WTC11 (cell line): Measurements from ENCODE around the gene CAND2. TPM values are rescaled to one million over a fixed set of nuclear protein-coding genes. Genes with fewer than 3 reads are reported as not detected.

ENCODE experiments used
- ATAC-seq: fragments of 200-7000 bp; cut with Tn5 transposase; 2 replicates; pipeline ENCODE4 v1.10.0; 2021; ENCODE audit warnings: mild to moderate bottlenecking, moderate library complexity
- Bru-seq: library from RNA; stranded (reverse); fragments of 400-500 nt; gene quantifications from one replicate; lab custom pipeline; 2021; lab: Mats Ljungman, UMichigan
- CTCF ChIA-PET: fragments of 300-600 bp; sonication (Branson Sonifier 250); formaldehyde crosslinking; loops from one replicate; lab custom pipeline; 2021; ENCODE audit warnings: antibody characterized with exemption; lab: Charles Lee
- POLR2A ChIA-PET: fragments of 350-600 bp; sonication (Branson Sonifier 250); formaldehyde crosslinking; loops from one replicate; lab custom pipeline; 2021; ENCODE audit warnings: antibody characterized with exemption; lab: Charles Lee
- DNase-seq: peaks from one replicate; pipeline ENCODE4 v3.0.0; 2021; ENCODE audit warnings: low spot score
- H3K27ac Mint-ChIP-seq: 2 replicates; pipeline ENCODE4 v1.8.0; 2021; ENCODE audit warnings: mixed read lengths
- H3K27me3 Mint-ChIP-seq: 2 replicates; pipeline ENCODE4 v1.8.0; 2021; ENCODE audit warnings: low read depth, mild to moderate bottlenecking, moderate library complexity, mixed read lengths
- H3K36me3 Mint-ChIP-seq: 2 replicates; pipeline ENCODE4 v1.8.0; 2021; ENCODE audit warnings: mixed read lengths
- H3K4me1 Mint-ChIP-seq: 2 replicates; pipeline ENCODE4 v1.8.0; 2022; ENCODE audit warnings: mixed read lengths
- H3K4me3 Mint-ChIP-seq: 2 replicates; pipeline ENCODE4 v1.8.0; 2021; ENCODE audit warnings: mild to moderate bottlenecking, moderate library complexity, mixed read lengths
- H3K9me3 Mint-ChIP-seq: 2 replicates; pipeline ENCODE4 v1.8.0; 2021; ENCODE audit warnings: mixed read lengths
- CTCF ChIP-seq: fragments of 200-600 bp; IDR thresholded peaks from 2 replicates; pipeline ENCODE4 v1.8.0; 2022; ENCODE audit warnings: antibody characterized with exemption
- ESRRA ChIP-seq: sonication (generic); formaldehyde crosslinking; IDR thresholded peaks from 2 replicates; pipeline ENCODE4 v1.8.1; 2022; ENCODE audit warnings: mild to moderate bottlenecking, missing genetic modification reagents, borderline replicate concordance
- GABPB1 ChIP-seq: sonication (generic); formaldehyde crosslinking; IDR thresholded peaks from 2 replicates; pipeline ENCODE4 v1.8.1; 2023; ENCODE audit warnings: mild to moderate bottlenecking, missing genetic modification reagents
- GTF2I ChIP-seq: fragments of 250-450 bp; sonication (Bioruptor Pico); conservative IDR thresholded peaks from 2 replicates; pipeline ENCODE4 v1.4.0; 2021; ENCODE audit warnings: mild to moderate bottlenecking
- IRF1 ChIP-seq: sonication (generic); formaldehyde crosslinking; IDR thresholded peaks from 2 replicates; pipeline ENCODE4 v1.8.0; 2023; ENCODE audit warnings: missing genetic modification reagents
- MAX ChIP-seq: sonication (generic); formaldehyde crosslinking; IDR thresholded peaks from 2 replicates; pipeline ENCODE4 v1.8.0; 2022; ENCODE audit warnings: mild to moderate bottlenecking, missing genetic modification reagents
- NFATC4 ChIP-seq: fragments of 250-450 bp; sonication (Bioruptor Pico); IDR thresholded peaks from 2 replicates; pipeline ENCODE4 v1.9.0; 2021; ENCODE audit warnings: mild to moderate bottlenecking
- NFE2L1 ChIP-seq: sonication (generic); formaldehyde crosslinking; IDR thresholded peaks from 2 replicates; pipeline ENCODE4 v1.8.1; 2023; ENCODE audit warnings: missing genetic modification reagents
- SP1 ChIP-seq: sonication (generic); formaldehyde crosslinking; conservative IDR thresholded peaks from 2 replicates; pipeline ENCODE4 v1.8.1; 2022; ENCODE audit warnings: missing genetic modification reagents
- ZNF121 ChIP-seq: sonication (generic); formaldehyde crosslinking; IDR thresholded peaks from 2 replicates; pipeline ENCODE4 v1.8.0; 2023; ENCODE audit warnings: missing genetic modification reagents
- ZNF263 ChIP-seq: sonication (generic); formaldehyde crosslinking; IDR thresholded peaks from 2 replicates; pipeline ENCODE4 v1.8.1; 2022; ENCODE audit warnings: low read depth, mild to moderate bottlenecking, moderate library complexity, missing genetic modification reagents
- ZNF423 ChIP-seq: fragments of 250-450 bp; sonication (Bioruptor Pico); IDR thresholded peaks from 2 replicates; pipeline ENCODE4 v2.1.2; 2022; ENCODE audit warnings: mild to moderate bottlenecking, moderate library complexity
- ZNF512 ChIP-seq: sonication (generic); formaldehyde crosslinking; IDR thresholded peaks from 2 replicates; pipeline ENCODE4 v1.8.1; 2022; ENCODE audit warnings: missing genetic modification reagents, borderline replicate concordance
- long read RNA-seq, 3 experiments: library from RNA in 1 of 3; library from capped mRNA in 1 of 3; library from polyadenylated mRNA in 1 of 3; unstranded in 2 of 3; stranded (forward) in 1 of 3; transcript quantifications; one replicate each; pipeline ENCODE4 v2.0.0, GENCODE V29; 2021
- total RNA-seq: library from RNA; stranded (reverse); gene quantifications from 3 replicates; pipeline ENCODE4 v1.2.3, GENCODE V29; 2021
- TF ChIP-seq, protein P1 (sequence below): sonication (generic); formaldehyde crosslinking; IDR thresholded peaks from 2 replicates; pipeline ENCODE4 v1.8.1; 2022; ENCODE audit warnings: mild to moderate bottlenecking, missing genetic modification reagents, moderate library complexity, borderline replicate concordance
- TF ChIP-seq, protein P2 (sequence below): sonication (generic); formaldehyde crosslinking; IDR thresholded peaks from 2 replicates; pipeline ENCODE4 v1.8.1; 2022; ENCODE audit warnings: mild to moderate bottlenecking, moderate library complexity, missing genetic modification reagents
- TF ChIP-seq, protein P3 (sequence below): sonication (generic); formaldehyde crosslinking; IDR thresholded peaks from 2 replicates; pipeline ENCODE4 v1.8.1; 2023; ENCODE audit warnings: mild to moderate bottlenecking, missing genetic modification reagents
- TF ChIP-seq, protein P4 (sequence below): sonication (generic); formaldehyde crosslinking; IDR thresholded peaks from 2 replicates; pipeline ENCODE4 v1.8.0; 2022; ENCODE audit warnings: missing genetic modification reagents
- TF ChIP-seq, protein P5 (sequence below): sonication (generic); formaldehyde crosslinking; IDR thresholded peaks from 2 replicates; pipeline ENCODE4 v1.8.1; 2022; ENCODE audit warnings: low read depth, mild to moderate bottlenecking, moderate library complexity, missing genetic modification reagents, borderline replicate concordance

CAND2 gene
- 13.7 to 15.4 TPM (median 14.3 TPM) in 3 replicates for total RNA-seq
- percentile 53 among the genes with signal in this experiment for Bru-seq, nascent RNA
- long read RNA-seq, experiment 1, full-length matches to known transcripts = 21 of 44 reads
- long read RNA-seq, experiment 1, partial matches to known transcripts = 14 of 44 reads
- long read RNA-seq, experiment 1, other reads (novel, unspliced or antisense) = 9 of 44 reads
- long read RNA-seq, experiment 2, full-length matches to known transcripts = 4 of 22 reads
- long read RNA-seq, experiment 2, partial matches to known transcripts = 11 of 22 reads
- long read RNA-seq, experiment 2, other reads (novel, unspliced or antisense) = 7 of 22 reads
- long read RNA-seq, experiment 3 = 0 reads

GRCh38 chr3:12796171-12797123 lies at the start of gene CAND2:
TSS of gene CAND2 (plus strand) at chr3:12796680. CDS start at chr3:12796721, 41 bp downstream.
- Mint-ChIP-seq H3K9me3 (no peaks in the 10 kb centered on the region), H3K27ac (no peak within 1 kb of the TSS), H3K4me1 (peaks cover 20% of the 10 kb centered on the region), H3K4me3 (peak within 1 kb of the TSS; percentile 83), H3K36me3 (no peaks in the 10 kb centered on the region), H3K27me3 (no peaks in the 10 kb centered on the region; the same call in 1 of the 2 replicates)
- ChIA-PET CTCF (interaction anchor here (0.6 to 5.8 kb wide), 16 partner anchors 9 to 468 kb away, joined by 3 to 62 read pairs (median 4); no protein-coding TSS in a partner anchor), POLR2A (interaction anchor here (0.7 to 1.5 kb wide), 3 partner anchors 9 to 28 kb away, joined by 3 to 6 read pairs (median 3); no protein-coding TSS in a partner anchor)
- DNase-seq (peak; percentile 48), ATAC-seq (peak; percentile 85)
- TF ChIP-seq, protein P1, sequence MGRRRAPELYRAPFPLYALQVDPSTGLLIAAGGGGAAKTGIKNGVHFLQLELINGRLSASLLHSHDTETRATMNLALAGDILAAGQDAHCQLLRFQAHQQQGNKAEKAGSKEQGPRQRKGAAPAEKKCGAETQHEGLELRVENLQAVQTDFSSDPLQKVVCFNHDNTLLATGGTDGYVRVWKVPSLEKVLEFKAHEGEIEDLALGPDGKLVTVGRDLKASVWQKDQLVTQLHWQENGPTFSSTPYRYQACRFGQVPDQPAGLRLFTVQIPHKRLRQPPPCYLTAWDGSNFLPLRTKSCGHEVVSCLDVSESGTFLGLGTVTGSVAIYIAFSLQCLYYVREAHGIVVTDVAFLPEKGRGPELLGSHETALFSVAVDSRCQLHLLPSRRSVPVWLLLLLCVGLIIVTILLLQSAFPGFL (CRISPR knock-in tag) = no peak
- TF ChIP-seq GTF2I (CRISPR knock-in tag) = 0 out of 2 replicates have a peak, but pooled peaks have one; percentile 49
- TF ChIP-seq SP1 = 0 out of 2 replicates have a peak, but pooled peaks have one; percentile 38
- TF ChIP-seq, protein P2, sequence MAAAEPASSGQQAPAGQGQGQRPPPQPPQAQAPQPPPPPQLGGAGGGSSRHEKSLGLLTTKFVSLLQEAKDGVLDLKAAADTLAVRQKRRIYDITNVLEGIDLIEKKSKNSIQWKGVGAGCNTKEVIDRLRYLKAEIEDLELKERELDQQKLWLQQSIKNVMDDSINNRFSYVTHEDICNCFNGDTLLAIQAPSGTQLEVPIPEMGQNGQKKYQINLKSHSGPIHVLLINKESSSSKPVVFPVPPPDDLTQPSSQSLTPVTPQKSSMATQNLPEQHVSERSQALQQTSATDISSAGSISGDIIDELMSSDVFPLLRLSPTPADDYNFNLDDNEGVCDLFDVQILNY = peak; percentile 67; the same call in 1 of the 2 replicates
- peak; percentile 59; the same call in 1 of the 2 replicates for TF ChIP-seq ESRRA (CRISPR knock-in tag)
- 0 out of 2 replicates have a peak, but pooled peaks have one; percentile 27 for TF ChIP-seq ZNF121
- 0 out of 2 replicates have a peak, but pooled peaks have one; percentile 33 for TF ChIP-seq NFE2L1
- TF ChIP-seq, protein P3, sequence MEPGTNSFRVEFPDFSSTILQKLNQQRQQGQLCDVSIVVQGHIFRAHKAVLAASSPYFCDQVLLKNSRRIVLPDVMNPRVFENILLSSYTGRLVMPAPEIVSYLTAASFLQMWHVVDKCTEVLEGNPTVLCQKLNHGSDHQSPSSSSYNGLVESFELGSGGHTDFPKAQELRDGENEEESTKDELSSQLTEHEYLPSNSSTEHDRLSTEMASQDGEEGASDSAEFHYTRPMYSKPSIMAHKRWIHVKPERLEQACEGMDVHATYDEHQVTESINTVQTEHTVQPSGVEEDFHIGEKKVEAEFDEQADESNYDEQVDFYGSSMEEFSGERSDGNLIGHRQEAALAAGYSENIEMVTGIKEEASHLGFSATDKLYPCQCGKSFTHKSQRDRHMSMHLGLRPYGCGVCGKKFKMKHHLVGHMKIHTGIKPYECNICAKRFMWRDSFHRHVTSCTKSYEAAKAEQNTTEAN (CRISPR knock-in tag) = 0 out of 2 replicates have a peak, but pooled peaks have one; percentile 12
- TF ChIP-seq ZNF423 (CRISPR knock-in tag) = peak; percentile 28; the same call in 1 of the 2 replicates
- peak; percentile 41 for TF ChIP-seq MAX (CRISPR knock-in tag)
- TF ChIP-seq, protein P4, sequence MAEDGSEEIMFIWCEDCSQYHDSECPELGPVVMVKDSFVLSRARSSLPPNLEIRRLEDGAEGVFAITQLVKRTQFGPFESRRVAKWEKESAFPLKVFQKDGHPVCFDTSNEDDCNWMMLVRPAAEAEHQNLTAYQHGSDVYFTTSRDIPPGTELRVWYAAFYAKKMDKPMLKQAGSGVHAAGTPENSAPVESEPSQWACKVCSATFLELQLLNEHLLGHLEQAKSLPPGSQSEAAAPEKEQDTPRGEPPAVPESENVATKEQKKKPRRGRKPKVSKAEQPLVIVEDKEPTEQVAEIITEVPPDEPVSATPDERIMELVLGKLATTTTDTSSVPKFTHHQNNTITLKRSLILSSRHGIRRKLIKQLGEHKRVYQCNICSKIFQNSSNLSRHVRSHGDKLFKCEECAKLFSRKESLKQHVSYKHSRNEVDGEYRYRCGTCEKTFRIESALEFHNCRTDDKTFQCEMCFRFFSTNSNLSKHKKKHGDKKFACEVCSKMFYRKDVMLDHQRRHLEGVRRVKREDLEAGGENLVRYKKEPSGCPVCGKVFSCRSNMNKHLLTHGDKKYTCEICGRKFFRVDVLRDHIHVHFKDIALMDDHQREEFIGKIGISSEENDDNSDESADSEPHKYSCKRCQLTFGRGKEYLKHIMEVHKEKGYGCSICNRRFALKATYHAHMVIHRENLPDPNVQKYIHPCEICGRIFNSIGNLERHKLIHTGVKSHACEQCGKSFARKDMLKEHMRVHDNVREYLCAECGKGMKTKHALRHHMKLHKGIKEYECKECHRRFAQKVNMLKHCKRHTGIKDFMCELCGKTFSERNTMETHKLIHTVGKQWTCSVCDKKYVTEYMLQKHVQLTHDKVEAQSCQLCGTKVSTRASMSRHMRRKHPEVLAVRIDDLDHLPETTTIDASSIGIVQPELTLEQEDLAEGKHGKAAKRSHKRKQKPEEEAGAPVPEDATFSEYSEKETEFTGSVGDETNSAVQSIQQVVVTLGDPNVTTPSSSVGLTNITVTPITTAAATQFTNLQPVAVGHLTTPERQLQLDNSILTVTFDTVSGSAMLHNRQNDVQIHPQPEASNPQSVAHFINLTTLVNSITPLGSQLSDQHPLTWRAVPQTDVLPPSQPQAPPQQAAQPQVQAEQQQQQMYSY (CRISPR knock-in tag) = peak; percentile 58
- TF ChIP-seq CTCF = no peak
- TF ChIP-seq IRF1 = no peak
- TF ChIP-seq NFATC4 (CRISPR knock-in tag) = 0 out of 2 replicates have a peak, but pooled peaks have one; percentile 40
- TF ChIP-seq, protein P5, sequence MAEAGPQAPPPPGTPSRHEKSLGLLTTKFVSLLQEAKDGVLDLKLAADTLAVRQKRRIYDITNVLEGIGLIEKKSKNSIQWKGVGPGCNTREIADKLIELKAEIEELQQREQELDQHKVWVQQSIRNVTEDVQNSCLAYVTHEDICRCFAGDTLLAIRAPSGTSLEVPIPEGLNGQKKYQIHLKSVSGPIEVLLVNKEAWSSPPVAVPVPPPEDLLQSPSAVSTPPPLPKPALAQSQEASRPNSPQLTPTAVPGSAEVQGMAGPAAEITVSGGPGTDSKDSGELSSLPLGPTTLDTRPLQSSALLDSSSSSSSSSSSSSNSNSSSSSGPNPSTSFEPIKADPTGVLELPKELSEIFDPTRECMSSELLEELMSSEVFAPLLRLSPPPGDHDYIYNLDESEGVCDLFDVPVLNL (CRISPR knock-in tag) = no peak
- TF ChIP-seq ZNF263 (CRISPR knock-in tag) = no peak
- no peak for TF ChIP-seq ZNF512
- no peak for TF ChIP-seq GABPB1
